HepG2 (cell line): ENCODE data around the gene IL31. TPM values are rescaled to one million over a fixed set of nuclear protein-coding genes. Genes with fewer than 3 reads are reported as not detected.

Experiments used
- BHLHE40 ChIP-seq: IDR thresholded peaks from 2 replicates; pipeline ENCODE4 v1.6.1; 2011; ENCODE audit warnings: low read length, improper control_type of control experiment
- EP300 ChIP-seq, 3 experiments: sonication (generic) in 1 of 3; formaldehyde crosslinking in 1 of 3; IDR thresholded peaks; 2 replicates each; pipeline versions ENCODE4 v1.5.1 to v1.6.1; 2011 to 2020; ENCODE audit warnings: low read depth in 2 of 3, low read length in 2 of 3, borderline replicate concordance in 1 of 3, improper control_type of control experiment in 1 of 3, mild to moderate bottlenecking in 1 of 3, missing genetic modification reagents in 1 of 3, moderate library complexity in 1 of 3
- FOXJ3 ChIP-seq: sonication (generic); formaldehyde crosslinking; IDR thresholded peaks from 2 replicates; pipeline ENCODE4 v1.4.0; 2020; ENCODE audit warnings: missing genetic modification reagents, mild to moderate bottlenecking, borderline replicate concordance
- FOXO1 ChIP-seq: sonication (generic); formaldehyde crosslinking; IDR thresholded peaks from 2 replicates; pipeline ENCODE4 v1.4.0; 2020; ENCODE audit warnings: missing genetic modification reagents
- HNRNPK ChIP-seq: fragments of 200-400 bp; formaldehyde crosslinking; IDR thresholded peaks from 2 replicates; pipeline ENCODE4 v1.6.1; 2018; ENCODE audit warnings: low read length, low read depth, moderate library complexity, mild to moderate bottlenecking; ENCODE audit not compliant: poor library complexity, severe bottlenecking
- PLRG1 ChIP-seq: fragments of 450-650 bp; conservative IDR thresholded peaks from 2 replicates; pipeline ENCODE4 v1.6.1; 2016
- SNAI1 ChIP-seq: sonication (generic); formaldehyde crosslinking; IDR thresholded peaks from 2 replicates; pipeline ENCODE4 v1.5.0; 2020; ENCODE audit warnings: mild to moderate bottlenecking, missing genetic modification reagents, borderline replicate concordance
- ZNF230 ChIP-seq: sonication (generic); formaldehyde crosslinking; IDR thresholded peaks from 2 replicates; pipeline ENCODE4 v1.4.0; 2020; ENCODE audit warnings: mild to moderate bottlenecking, missing genetic modification reagents
- ZNF605 ChIP-seq: sonication (generic); formaldehyde crosslinking; IDR thresholded peaks from 2 replicates; pipeline ENCODE4 v1.8.0; 2022; ENCODE audit warnings: mild to moderate bottlenecking, missing genetic modification reagents
- polyA plus RNA-seq, 8 experiments: library from polyadenylated mRNA; depleted of rRNA in 3 of 8; stranded (reverse) in 7 of 8; unstranded in 1 of 8; fragments of >200 nt; fragmentation: Illumina TruSeq in 4 of 8; extraction: Trizol in 4 of 8; gene quantifications; 2 replicates each; pipeline versions ENCODE4 v1.2.1 to v1.2.3, GENCODE V29; 2011 to 2016; ENCODE audit warnings: low read depth in 4 of 8, missing spikeins in 1 of 8, mixed read lengths in 1 of 8; ENCODE audit not compliant: insufficient read depth in 1 of 8
- total RNA-seq, 5 experiments: library from RNA; depleted of rRNA; stranded (reverse); fragments of >200 nt; fragmentation: Illumina TruSeq; extraction: Trizol; gene quantifications; 2 replicates each; pipeline ENCODE4 v1.2.3, GENCODE V29; 2016; ENCODE audit warnings: low read depth in 1 of 5
- TF ChIP-seq, protein P1 (sequence below): sonication (generic); formaldehyde crosslinking; conservative IDR thresholded peaks from 2 replicates; pipeline ENCODE4 v1.5.0; 2020; ENCODE audit warnings: missing genetic modification reagents

IL31 gene
- total and polyA plus RNA-seq, 2 of the 13 experiments (the other 11 are each of a cell fraction or from before 2014, with no cell fraction given) = not detected

DNA sequence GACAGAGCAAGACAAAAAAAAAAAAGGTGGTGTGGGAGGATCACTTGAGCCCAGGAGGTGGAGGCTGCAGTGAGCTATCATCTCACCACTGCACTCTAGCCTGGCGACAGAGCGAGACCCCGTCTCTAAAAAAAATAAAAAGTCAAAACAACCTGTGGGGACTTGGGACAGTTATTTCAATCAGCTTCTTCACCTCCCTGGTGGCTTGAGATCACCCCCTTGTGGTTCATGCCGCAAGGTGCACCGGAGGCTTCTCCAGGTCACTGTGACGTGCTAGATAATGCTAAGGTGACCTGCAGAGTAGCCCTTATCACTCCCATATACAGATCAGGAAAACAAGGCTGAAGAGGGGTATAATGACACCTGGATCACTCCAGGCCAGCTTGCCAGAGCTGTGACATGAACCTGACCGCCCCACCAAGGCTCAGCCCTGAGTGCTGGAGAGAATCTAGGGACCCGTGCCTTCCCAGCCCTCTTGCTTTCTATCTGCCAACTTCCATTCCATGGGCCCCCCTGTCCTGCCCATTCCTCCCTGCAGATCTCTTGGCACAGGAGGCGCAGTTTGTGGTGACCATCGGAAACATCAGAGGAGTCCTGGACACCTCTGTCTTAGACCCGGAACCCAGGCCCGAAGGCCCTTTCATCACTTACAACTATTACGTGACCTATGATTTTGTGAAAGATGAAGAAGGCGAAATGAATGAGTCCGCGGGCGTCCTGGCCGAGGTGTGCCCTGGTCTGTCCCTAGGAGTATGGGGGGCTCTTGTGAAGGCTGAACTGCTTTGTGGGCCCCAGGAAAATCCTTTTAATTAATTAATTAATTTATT lies 17.0 kb upstream of the IL31 start (continued):
- TF ChIP-seq BHLHE40 (0 out of 2 replicates have a peak, but pooled peaks have one; percentile 7), PLRG1 (no peak), FOXO1 (CRISPR knock-in tag) (no peak), ZNF230 (CRISPR knock-in tag) (no peak), HNRNPK (no peak), FOXJ3 (CRISPR knock-in tag) (no peak), EP300 (IDR thresholded peaks at IDR 0.05; ENCODE audit: low read depth in 2 of 2, low read length in 2 of 2) (no peak), EP300 (CRISPR knock-in tag; IDR thresholded peaks at IDR 0.05; ENCODE audit: borderline replicate concordance) (no peak), SNAI1 (no peak), ZNF605 (CRISPR knock-in tag) (0 out of 2 replicates have a peak, but pooled peaks have one; percentile 49)
- TF ChIP-seq, protein P1, sequence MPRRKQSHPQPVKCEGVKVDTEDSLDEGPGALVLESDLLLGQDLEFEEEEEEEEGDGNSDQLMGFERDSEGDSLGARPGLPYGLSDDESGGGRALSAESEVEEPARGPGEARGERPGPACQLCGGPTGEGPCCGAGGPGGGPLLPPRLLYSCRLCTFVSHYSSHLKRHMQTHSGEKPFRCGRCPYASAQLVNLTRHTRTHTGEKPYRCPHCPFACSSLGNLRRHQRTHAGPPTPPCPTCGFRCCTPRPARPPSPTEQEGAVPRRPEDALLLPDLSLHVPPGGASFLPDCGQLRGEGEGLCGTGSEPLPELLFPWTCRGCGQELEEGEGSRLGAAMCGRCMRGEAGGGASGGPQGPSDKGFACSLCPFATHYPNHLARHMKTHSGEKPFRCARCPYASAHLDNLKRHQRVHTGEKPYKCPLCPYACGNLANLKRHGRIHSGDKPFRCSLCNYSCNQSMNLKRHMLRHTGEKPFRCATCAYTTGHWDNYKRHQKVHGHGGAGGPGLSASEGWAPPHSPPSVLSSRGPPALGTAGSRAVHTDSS = no peak
